Ovary (tissue), 9 donors: ENCODE data around the gene ZNHIT6. TPM values are rescaled to one million over a fixed set of nuclear protein-coding genes. Genes with fewer than 3 reads are reported as not detected.

Experiments used
- DNase-seq, 5 donors: peaks; one replicate each; pipeline ENCODE4 v3.0.0-alpha.2; 2019 to 2020
- H3K27ac ChIP-seq, 2 donors: fragments of 200-600 bp; one replicate each; pipeline versions ENCODE4 v1.5.1 to v1.8.0; 2019 to 2022
- H3K27me3 ChIP-seq: fragments of 200-600 bp; one replicate; pipeline ENCODE4 v1.8.0; 2022
- H3K36me3 ChIP-seq: fragments of 200-600 bp; sonication (generic); one replicate; pipeline ENCODE4 v1.5.1; 2019
- H3K4me1 ChIP-seq: one replicate; pipeline ENCODE4 v1.8.1; 2013; ENCODE audit warnings: mild to moderate bottlenecking, moderate library complexity; ENCODE audit not compliant: insufficient read depth
- H3K4me3 ChIP-seq: fragments of 200-600 bp; sonication (generic); one replicate; pipeline ENCODE4 v1.5.1; 2017
- H3K9me3 ChIP-seq, 2 donors: fragments of 200-600 bp in 1 of 2; sonication (generic) in 1 of 2; one replicate each; pipeline versions ENCODE4 v1.5.1 to v1.8.1; 2013 to 2019; ENCODE audit warnings: mild to moderate bottlenecking in 1 of 2, moderate library complexity in 1 of 2
- EP300 ChIP-seq: sonication (generic); formaldehyde crosslinking; IDR thresholded peaks from one replicate; pipeline ENCODE4 v1.6.1; 2017; ENCODE audit warnings: antibody characterized with exemption
- POLR2A ChIP-seq: fragments of 450-650 bp; IDR thresholded peaks from one replicate; pipeline ENCODE4 v1.6.1; 2017; ENCODE audit warnings: antibody characterized with exemption, mild to moderate bottlenecking, moderate library complexity
- WGBS, 3 donors: extraction: QIAGEN DNeasy Blood & Tissue Kit in 1 of 3; methylation state at CpG; one replicate each; pipeline versions ENCODE4 v1.1.5 to v1.1.7; 2013 to 2017; 5-methylcytosine and 5-hydroxymethylcytosine counted together
- intact Hi-C, 4 donors: fragments of 100-400 bp; cut with DNase I; formaldehyde crosslinking; loops; one replicate each; pipeline versions ENCODE4 v1.11.0 to v1.15.1; 2022 to 2023
- polyA plus RNA-seq, 2 donors: library from polyadenylated mRNA; stranded (reverse); fragments of 200-250 nt in 1 of 2; fragments of 350-450 nt in 1 of 2; fragmentation: Illumina TruSeq in 1 of 2; extraction: RNeasy Lipid Tissue Mini Kit (QIAGEN cat#74804) in 1 of 2; gene quantifications; one replicate each; pipeline ENCODE4 v1.2.3, GENCODE V29; 2013 to 2014
- total RNA-seq, 7 donors: library from RNA; depleted of rRNA in 2 of 7; stranded (reverse); fragments of >200 nt in 2 of 7; fragmentation: NEBNext Ultra II Directional in 3 of 7; extraction: Animal tissue kit (Norgen Biotek cat#: 25700) in 3 of 7; gene quantifications; one replicate each; pipeline versions ENCODE4 v1.1.0 to v1.2.4, GENCODE V29; 2016 to 2023
- TF ChIP-seq, protein P1 (sequence below), 3 donors: fragments of 450-650 bp in 2 of 3; fragments of 200-600 bp in 1 of 3; IDR thresholded peaks; one replicate each; pipeline versions ENCODE4 v1.5.1 to v1.8.0; 2016 to 2022; ENCODE audit warnings: antibody characterized with exemption in 3 of 3, mild to moderate bottlenecking in 1 of 3
- donor health status: DM: no; HTN: no; CAD: no; lungs with moderate emphysema.
- donor health status: DM: no; HTN: no; CAD: no.
- donor health status: Bipolar disorder and iron deficiency.
- donor health status: DM: yes; HTN: yes; CAD: no.
- donor health status: DM: no; HTN: no; CAD: no.
- donor health status: DM: yes; HTN: yes; CAD: no.

The ZNHIT6 gene
- total and polyA plus RNA-seq, 9 donors, result 8.8 to 22.9 (median 16.2) TPM

DNA sequence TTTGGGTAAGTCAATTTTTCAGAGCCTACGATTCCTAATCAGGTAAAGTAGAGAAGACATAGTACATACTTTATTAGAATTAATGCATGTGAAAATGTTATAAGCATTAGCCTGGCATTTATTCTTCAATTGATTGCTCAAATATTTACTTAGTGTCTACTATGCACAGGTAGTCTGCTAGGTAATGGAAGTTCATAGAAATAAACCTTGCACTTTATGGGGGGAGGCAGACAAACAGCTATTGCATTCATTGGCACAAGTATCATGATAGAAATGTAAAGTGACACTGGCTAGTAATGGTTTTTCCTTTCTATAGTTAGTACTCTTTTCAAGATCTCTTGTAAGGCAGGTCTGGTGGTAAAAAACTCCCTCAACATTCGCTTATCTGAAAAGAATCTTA is 44.9 kb downstream of the ZNHIT6 start:
- Histone ChIP-seq H3K4me3 (no peak overlapping the region), H3K27me3 (no peaks in the 10 kb centered on the region), H3K36me3 (no peaks in the 10 kb centered on the region), H3K27ac (no peak overlapping the region), H3K4me1 (no peaks in the 10 kb centered on the region), H3K9me3 (no peaks in the 10 kb centered on the region)
- DNase-seq, result no peak
- intact Hi-C loops, result no loop called here
- WGBS, 3 donors, result 94 to 98% (median 96%) methylated on average over 2 of the region's 2 CpGs
- TF ChIP-seq, protein P1, sequence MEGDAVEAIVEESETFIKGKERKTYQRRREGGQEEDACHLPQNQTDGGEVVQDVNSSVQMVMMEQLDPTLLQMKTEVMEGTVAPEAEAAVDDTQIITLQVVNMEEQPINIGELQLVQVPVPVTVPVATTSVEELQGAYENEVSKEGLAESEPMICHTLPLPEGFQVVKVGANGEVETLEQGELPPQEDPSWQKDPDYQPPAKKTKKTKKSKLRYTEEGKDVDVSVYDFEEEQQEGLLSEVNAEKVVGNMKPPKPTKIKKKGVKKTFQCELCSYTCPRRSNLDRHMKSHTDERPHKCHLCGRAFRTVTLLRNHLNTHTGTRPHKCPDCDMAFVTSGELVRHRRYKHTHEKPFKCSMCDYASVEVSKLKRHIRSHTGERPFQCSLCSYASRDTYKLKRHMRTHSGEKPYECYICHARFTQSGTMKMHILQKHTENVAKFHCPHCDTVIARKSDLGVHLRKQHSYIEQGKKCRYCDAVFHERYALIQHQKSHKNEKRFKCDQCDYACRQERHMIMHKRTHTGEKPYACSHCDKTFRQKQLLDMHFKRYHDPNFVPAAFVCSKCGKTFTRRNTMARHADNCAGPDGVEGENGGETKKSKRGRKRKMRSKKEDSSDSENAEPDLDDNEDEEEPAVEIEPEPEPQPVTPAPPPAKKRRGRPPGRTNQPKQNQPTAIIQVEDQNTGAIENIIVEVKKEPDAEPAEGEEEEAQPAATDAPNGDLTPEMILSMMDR (IDR thresholded peaks at IDR 0.05), result no peak

DNA sequence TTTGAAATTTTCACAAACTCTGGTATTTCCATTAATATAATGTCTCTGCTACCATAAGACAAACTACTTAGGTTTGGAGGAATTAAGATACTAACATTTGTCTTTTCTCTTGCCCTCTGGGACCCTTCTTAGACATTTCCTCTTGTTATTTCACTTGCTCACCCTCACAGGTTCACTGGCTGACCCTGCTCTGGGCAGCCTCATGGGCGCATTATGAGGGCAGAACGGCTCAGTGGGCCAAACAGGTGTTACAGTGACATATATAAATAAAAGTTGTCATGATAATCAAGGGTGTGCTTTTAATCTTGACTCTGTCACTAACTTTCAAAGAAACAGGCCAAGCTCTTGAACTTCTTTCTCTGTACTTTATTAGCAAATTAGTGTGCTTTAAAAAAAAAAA is 46.5 kb downstream of the ZNHIT6 start:
- TF ChIP-seq, protein P1 (IDR thresholded peaks at IDR 0.05), result no peak
- no peak for TF ChIP-seq EP300
- no peak for TF ChIP-seq POLR2A
- intact Hi-C loops, result no loop called here

DNA sequence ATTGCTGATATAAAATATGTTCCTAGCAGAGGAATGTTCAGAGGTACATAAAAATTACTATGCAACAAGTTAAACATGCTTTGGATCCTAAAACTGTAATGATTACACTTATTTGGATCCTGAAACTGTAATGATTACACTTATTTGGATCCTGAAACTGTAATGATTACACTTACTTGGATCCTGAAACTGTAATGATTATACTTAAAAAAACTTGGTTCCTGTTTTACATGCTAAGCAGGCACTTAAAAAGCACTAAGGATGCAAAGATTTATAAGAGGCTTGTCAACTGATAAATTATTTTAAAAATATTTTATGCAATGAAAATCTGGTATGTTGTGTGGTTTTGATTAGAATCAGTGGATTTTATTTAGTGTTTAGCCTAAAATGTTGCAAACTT is 47.7 kb downstream of the ZNHIT6 start:
- TF ChIP-seq, protein P1 (IDR thresholded peaks at IDR 0.05), result no peak
- TF ChIP-seq EP300 (no peak), POLR2A (no peak)
- Histone ChIP-seq H3K4me3 (no peak overlapping the region), H3K9me3 (no peaks in the 10 kb centered on the region), H3K27me3 (no peaks in the 10 kb centered on the region), H3K4me1 (no peaks in the 10 kb centered on the region), H3K27ac (no peak overlapping the region), H3K36me3 (no peaks in the 10 kb centered on the region)
- intact Hi-C loops, result no loop called here
- DNase-seq, result no peak

More for the DNA sequence above, 46.5 kb downstream of the ZNHIT6 start:
- Histone ChIP-seq H3K9me3 (no peaks in the 10 kb centered on the region), H3K27me3 (no peaks in the 10 kb centered on the region), H3K36me3 (no peaks in the 10 kb centered on the region), H3K4me1 (no peaks in the 10 kb centered on the region), H3K4me3 (no peak overlapping the region), H3K27ac (no peak overlapping the region)
- WGBS, 3 donors, result 9 to 10% (median 9%) methylated on average over 2 of the region's 2 CpGs
- no peak for DNase-seq

DNA sequence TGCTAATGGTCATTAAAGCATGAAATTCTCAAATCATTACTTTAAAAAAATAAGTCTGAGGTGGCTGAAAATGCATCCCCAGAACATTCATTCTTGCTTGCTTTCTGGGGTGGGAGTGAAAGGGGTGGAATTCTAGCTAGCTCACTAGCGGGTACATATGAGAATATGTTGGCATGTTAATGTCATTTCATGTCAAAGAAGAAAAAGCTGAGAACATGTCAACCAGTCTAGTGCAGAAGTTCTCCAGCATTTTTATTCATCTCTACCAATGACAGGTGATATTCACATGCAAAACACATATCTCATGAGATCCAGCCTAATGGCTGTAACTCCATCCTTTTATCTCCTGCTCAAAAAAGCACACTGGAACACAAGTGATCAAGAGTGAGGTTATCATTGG is 49.1 kb downstream of the ZNHIT6 start:
- Histone ChIP-seq H3K27me3 (no peaks in the 10 kb centered on the region), H3K36me3 (no peaks in the 10 kb centered on the region), H3K4me3 (no peak overlapping the region), H3K4me1 (no peaks in the 10 kb centered on the region), H3K27ac (no peak overlapping the region), H3K9me3 (no peaks in the 10 kb centered on the region)
- intact Hi-C loops, result no loop called here
- TF ChIP-seq POLR2A, result no peak
- no peak for TF ChIP-seq EP300
- TF ChIP-seq, protein P1 (IDR thresholded peaks at IDR 0.05), result no peak
- DNase-seq, result no peak
- 94 to 100% (median 96%) methylated on average over 1 of the region's 1 CpG for WGBS, 3 donors

DNA sequence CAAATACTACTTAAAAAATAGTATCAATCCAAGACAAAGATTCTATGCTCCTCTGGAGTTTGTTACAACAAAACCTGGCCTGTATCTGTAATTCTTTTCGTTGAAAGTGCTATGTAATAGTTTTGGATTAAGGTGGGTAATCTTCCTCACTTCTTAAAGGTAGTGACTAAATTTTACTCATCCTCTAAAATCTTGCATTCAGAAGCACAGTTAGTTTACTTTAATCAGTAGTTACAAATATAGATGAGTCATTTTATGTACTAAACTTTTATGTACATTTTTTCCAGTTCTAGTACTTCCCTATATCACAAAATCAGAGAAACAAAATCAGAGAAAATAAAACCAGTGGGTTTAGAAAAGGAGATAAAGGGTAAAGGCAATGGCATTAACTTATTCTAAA is 51.3 kb downstream of the ZNHIT6 start:
- Histone ChIP-seq H3K9me3 (no peaks in the 10 kb centered on the region), H3K27ac (no peak overlapping the region), H3K36me3 (no peaks in the 10 kb centered on the region), H3K4me1 (no peaks in the 10 kb centered on the region), H3K27me3 (no peaks in the 10 kb centered on the region), H3K4me3 (no peak overlapping the region)
- intact Hi-C loops, result no loop called here
- DNase-seq, result no peak
- 93 to 96% (median 93%) methylated on average over 1 of the region's 1 CpG for WGBS, 3 donors
- TF ChIP-seq EP300 (no peak), POLR2A (no peak)
